ENCODE measurements around the gene NHSL2.

NHSL2 gene

GRCh38 chrX:72110876-72111708 lies 200.4 kb downstream of the NHSL2 start:
- no peak for DNase-seq (ENCODE audit: low read depth)

DNA sequence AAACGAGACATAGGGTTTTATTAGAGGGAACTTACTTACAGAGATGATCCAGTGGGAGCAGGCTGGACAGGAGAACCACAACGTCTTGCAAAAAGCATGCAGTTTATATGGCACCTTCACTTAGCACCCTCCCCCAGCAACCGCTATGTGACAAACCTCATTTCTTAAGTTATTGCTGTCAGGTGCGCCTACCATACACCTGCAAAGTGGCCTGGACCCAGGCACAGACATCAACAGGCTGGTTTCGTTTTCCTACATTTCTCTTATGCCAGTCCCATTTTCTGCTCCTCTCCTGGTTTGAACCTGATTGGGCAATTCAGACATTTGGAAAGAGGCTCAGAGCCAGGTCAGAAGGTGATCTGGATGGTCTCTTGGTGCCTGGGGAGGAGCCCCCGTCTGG lies 202.8 kb downstream of the NHSL2 start:
- no peak for DNase-seq (ENCODE audit: low read depth)

- no peak for DNase-seq (ENCODE audit: low read depth)
Measured at GRCh38 chrX:72114306-72114705, 203.7 kb downstream of the NHSL2 start.

DNA sequence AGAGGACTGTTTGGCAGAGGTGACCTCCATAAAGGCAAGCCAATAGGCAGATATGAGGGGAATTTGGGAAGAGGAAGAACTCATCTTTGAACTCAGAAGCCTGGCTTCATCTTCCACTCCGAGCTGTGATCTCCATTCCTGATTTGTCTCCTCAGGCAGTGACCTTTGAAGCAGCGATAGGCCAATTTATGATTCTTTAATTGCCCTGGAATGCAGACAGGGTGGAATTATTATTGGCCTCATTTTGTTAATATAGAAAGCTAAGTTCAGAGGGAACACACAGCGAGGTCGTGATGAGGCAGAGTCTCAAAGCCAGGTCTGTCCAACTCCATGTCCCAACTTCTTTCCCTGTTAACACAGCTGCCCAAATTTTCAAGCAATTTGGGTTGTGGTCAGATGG lies 204.2 kb downstream of the NHSL2 start:
- DNase-seq (ENCODE audit: low read depth): no peak

- DNase-seq (ENCODE audit: low read depth): no peak
Measured at GRCh38 chrX:72115380-72115779, 204.7 kb downstream of the NHSL2 start.

DNA sequence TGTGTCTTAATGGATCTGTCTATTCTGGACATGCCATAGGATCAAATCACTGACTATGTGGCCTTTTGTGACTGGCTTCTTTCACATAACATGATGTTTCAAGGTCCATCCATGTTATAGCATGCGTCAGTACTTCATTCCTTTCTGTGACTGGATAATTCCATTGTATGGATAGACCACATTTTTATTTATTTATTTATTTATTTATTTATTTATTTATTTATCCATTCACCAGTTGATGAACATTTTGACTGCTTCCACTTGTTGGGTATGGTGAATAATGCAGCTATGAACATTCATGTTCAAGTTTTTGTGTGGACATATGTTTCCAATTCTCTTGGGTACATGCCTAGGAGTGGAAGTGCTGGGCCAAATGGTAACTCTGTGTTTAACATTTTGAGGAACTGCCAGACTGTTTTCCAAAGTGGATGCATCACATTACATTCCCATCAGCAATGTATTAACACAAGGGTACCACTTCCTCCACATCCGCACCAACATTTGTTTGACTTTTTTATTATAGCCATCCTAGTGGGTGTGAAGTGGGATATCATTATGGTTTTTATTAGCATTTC lies 207.1 kb downstream of the NHSL2 start:
- DNase-seq (ENCODE audit: low read depth): no peak

DNA sequence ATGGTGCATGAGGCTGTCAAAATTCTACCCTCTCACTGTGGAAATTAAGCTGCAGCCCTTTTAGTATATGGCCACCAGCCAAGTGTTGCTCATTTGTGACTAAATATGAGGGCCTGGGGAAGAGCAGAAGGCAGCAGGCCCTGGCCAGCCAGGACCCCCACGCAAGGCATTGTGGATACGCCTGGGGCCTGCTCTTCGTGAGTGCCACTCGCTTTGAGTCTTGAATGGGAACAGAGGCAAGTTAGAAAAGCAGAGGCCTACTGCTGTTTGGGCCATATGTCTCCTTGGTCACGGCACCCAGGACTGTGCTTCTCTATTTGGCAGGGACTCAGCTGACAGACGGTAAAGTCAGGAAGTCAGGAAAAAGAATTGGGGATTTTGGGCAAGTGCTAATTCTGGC lies 210.2 kb downstream of the NHSL2 start:
- no peak for DNase-seq (ENCODE audit: low read depth)

- no peak for DNase-seq (ENCODE audit: low read depth)
Measured at GRCh38 chrX:72121383-72121782, 210.7 kb downstream of the NHSL2 start.

DNA sequence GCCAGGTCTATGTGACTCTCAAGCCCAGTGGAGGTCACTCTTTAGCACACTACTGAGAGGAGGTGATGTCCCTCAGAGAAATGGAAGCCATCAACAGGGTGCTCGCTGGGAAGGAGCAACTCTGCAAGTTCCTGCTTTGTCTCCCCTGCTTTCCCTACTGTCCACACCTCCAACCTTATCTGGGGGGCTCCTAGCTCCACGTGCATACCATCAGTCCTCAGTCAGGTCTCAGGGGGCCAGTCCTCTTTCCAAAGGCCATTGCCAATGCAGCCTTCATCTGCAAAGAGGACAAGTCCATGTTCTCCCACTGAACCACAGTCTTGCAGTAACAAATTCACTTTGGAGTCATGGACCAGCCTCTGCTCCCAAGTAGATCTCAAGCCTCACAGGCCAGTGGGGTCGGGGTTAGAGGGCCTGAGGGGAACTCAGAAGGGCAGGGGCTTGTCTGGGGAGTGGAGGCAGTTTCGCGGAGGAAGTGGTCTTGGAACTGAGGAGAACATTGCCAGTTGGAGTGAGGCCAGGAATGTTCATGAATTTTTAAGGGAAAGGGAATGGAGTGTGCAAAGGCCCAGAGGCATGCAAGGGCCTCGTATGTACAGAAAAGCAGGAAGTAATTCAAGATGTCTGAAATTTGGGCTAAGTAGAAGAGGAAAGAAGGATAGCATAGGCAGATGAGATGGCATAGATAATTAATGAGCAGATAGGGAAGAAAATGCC lies 212.1 kb downstream of the NHSL2 start:
- no peak for DNase-seq (ENCODE audit: low read depth)

GRCh38 chrX:72123471-72124185 lies 213.0 kb downstream of the NHSL2 start:
- no peak for DNase-seq (ENCODE audit: low read depth)

GRCh38 chrX:72124540-72125201 lies 214.0 kb downstream of the NHSL2 start:
- no peak for DNase-seq (ENCODE audit: low read depth)

DNA sequence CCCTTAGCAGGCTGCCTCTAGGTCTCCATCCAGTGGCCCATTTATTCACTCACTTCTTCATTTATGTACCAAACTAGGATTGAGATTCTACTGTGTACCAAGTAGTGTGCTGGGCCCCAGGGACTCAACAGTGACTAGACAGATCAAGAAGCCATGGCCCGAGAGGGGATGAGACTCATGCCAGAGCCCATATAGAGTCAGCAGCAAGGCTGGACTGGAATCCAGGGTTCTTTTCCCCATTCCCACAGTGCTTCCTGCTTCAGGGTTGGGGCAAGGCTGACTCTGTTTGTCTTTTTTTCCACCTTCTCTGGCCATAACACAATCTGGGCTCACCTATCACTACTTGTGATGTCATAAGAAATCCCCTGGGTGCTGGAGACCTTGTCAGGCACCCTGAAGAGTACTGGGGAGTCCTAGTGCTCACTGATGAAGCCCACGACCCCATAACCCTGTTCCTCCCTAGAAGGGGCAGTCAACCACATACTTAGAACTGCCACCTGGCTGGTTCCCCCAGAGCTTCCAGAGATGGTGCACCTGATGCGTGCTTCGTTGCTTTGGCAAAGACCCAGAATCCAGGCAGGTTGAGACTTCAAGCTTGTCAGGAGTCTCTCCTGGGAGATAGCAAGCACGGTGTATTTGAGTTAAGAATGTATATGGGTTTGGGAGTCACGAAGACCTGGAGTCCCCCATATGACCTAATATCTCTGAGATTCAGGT lies 214.8 kb downstream of the NHSL2 start:
- DNase-seq (ENCODE audit: low read depth): no peak

GRCh38 chrX:72126048-72126415 lies 215.4 kb downstream of the NHSL2 start:
- no peak for DNase-seq (ENCODE audit: low read depth)

- peak; percentile 69 for DNase-seq (ENCODE audit: low read depth)
Measured at GRCh38 chrX:72126539-72127140, 216.0 kb downstream of the NHSL2 start.

DNA sequence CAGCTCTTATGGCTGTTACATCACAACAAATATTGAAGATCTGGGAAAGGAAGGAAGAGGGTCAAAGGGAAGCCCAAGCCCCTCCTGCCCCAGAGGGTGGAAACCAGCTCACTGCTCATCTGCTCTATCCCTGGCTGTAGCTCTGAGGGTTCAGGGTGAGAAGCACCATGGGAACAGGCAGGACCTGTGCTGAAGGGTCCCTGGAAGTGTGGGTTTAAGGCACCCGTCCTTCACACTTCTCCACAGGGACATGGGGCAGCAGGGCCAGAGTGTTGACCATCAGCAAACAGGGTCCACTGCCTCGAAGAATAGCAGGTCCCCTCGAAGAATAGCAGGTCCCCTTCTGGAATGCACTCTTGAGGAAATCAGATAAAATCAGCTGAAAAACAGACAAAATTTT lies 216.7 kb downstream of the NHSL2 start:
- no peak for DNase-seq (ENCODE audit: low read depth)

DNA sequence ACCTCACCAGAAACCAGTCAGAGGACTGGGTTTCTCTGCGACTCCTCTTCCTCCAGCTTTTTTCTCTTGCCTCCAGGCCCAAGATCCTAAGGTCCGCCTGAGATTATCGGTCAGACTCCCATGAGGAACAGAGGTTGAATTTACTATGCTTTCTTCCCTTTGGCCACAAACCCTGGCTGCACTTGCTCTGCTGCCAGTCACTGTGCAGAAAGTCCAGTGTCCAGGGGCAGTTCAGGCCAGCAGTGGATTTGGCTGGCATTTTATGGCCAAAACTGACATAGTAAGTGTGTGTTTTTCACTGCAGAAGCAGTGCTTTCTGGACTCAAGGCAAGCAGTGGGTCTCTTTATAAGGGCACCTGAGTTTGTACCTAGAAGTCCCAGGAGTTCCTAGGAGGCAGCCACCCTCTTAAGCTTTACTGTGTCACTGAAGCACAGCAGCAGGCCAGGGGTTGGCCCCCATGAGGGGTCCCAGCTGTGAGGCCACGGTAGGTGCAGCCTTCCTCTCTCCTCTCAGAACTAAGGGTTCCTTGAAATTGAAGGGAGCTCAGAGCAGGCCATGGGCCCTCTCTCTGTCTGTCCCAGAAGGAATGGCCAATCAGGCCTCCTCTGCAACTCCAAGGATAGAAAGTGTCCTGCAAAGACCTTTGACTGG lies 217.7 kb downstream of the NHSL2 start:
- DNase-seq (ENCODE audit: low read depth): no peak

GRCh38 chrX:72128881-72129280 lies 218.2 kb downstream of the NHSL2 start:
- no peak for DNase-seq (ENCODE audit: low read depth)

DNA sequence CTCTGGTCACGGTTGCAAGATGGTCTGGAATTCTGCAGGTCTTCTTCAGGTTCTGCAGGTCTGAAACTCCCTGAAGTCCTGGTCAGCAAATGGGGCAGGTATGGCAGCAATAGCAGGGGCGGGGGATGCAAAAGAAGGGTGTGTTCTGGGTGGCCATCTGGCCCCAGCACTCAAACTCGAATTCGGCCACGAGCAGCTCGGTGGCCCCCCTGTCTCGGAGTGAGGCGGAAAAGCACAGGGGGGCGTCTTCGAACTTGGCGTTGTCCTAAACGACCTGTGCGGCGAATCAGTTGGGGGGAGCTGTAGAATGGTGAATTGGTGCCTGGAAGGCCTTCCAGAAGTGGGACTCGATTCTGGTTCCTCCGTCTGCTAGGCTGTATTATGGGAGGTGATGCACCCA lies 219.0 kb downstream of the NHSL2 start:
- no peak for DNase-seq (ENCODE audit: low read depth)

DNA sequence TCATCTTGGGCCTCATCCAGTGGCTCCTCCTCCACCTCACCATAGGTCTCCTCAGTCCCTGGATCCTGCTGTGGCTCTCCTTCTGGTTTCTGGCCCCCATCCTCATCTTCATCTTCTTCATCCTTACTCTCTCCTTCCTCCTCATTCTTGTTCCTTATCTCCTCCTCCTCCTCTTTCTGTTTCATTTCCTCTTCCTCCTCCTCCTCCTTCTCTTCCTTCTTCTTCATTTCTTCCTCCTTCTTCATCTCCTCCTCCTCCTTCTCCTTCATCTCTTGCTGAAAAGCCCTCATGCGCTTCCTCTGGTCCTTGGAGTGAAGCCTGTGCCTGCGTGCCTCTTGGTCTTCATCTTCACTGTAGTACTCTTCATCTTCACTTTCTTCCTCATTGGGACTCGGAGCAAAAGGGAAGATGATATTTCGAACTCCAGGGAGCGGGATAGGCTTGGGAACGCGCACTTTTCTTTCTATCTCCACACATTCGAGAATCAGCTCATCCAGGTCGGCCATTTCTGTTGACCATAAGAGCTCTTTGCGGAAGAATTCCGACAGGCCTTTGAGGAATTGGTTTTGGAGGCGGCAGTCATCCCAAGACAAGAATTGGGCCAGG lies 219.6 kb downstream of the NHSL2 start:
- DNase-seq (ENCODE audit: low read depth): no peak

- DNase-seq (ENCODE audit: low read depth): no peak
Measured at GRCh38 chrX:72130762-72131250, 220.2 kb downstream of the NHSL2 start.

Measured in stimulated activated CD4-positive, alpha-beta T cell treated with anti-CD3 and anti-CD28 coated beads, Interleukin-2, amount 100 ng/mL, for 4 hours (primary cell).